Measurements from ENCODE around the gene NYAP2.

Gene NYAP2

DNA sequence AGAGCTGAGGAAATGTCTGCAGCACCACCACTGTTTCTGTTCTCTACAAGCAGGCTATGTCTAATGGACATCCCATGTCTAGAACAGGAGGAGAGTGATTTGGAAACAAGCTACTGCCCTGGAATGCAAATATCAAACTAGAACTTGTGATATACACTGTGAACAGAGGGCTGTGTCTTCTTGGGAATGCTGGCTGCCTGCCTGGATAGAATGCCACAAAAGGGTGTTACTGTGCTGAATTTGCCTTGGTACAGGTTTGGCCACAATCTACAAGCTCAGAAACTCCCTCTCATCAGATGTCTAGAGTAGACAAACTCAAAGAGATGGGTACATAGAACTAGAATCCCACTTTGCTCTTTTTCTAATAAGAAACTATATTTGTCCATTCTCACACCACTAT, 170.5 kb downstream of the NYAP2 start:
- no peak for DNase-seq

DNA sequence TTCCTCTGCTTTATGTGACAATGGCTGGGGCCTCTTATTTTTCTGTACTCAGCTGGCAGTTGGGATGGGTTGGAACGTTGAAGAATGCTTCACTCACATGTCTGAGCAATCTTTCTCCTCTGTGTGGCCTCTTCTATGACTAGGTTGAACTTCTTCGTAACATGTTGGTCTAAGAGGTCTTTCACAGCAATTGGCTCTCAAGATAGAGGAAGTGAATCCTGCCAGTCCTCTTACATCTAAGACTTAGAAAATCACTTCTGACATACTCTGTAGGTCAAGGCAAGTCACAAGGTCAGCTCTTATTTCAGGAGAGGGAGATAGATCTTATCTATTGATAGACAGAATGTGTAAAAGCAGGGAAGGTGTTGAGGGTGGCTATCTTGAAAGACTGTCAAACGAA, 174.1 kb downstream of the NYAP2 start:
- DNase-seq = no peak

DNA sequence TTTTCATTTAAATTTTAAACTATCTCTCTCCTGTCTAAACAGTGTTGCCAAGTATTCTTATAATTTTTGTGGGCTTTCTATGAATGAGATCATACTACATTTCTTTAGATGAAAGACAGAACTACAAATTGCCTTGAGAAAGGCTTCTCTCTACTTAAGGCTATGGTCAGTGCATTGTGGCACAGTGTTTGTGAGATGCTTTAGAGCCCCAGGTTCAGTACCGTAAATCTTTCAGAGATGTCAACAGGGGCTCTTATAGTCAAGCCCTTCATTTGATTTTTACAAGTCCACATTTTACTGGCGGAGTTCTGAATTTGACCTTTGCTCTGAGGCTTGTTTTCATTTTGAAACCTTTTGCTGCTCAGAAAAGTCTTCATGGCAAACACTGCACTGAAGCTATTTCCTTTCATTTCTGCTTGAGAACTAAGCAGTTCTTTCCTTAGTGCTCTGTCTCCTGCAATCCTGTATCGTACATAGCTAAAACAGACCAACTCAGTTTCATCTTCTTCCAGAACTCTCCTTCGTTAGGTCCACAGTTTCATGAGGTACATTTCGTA, 175.2 kb downstream of the NYAP2 start:
- no peak for DNase-seq

DNA sequence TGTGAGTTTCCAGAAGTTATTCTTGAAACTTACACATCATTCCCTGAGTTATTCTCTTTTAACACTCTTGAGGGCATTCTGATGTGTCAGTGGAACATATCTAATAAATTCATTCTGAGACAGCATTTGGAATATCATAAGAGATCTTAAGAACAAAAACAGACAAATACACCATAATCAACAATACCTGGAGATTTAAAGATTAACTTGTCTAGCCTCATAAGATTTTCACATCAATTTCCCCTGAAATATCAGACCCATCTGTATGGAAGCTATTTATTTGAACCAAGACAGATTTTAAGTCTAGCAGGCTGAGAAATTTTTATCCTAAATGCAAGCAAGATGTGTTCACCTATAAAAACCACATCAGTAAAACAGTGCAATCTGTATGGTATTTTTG, 181.6 kb downstream of the NYAP2 start:
- no peak for DNase-seq

DNA sequence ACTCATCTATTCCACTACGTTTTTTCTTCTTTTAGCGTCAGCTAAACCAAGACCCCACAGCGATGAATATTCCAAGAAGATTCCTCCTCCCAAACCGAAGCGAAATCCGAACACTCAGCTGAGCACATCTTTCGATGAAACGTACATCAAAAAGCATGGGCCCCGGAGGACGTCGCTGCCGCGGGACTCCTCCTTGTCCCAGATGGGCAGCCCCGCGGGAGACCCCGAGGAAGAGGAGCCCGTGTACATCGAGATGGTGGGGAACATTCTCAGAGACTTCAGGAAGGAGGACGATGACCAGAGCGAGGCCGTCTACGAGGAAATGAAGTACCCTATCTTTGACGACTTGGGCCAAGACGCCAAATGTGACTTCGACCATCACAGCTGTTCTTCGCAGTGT, 182.4 kb downstream of the NYAP2 start:
- no peak for DNase-seq

DNA sequence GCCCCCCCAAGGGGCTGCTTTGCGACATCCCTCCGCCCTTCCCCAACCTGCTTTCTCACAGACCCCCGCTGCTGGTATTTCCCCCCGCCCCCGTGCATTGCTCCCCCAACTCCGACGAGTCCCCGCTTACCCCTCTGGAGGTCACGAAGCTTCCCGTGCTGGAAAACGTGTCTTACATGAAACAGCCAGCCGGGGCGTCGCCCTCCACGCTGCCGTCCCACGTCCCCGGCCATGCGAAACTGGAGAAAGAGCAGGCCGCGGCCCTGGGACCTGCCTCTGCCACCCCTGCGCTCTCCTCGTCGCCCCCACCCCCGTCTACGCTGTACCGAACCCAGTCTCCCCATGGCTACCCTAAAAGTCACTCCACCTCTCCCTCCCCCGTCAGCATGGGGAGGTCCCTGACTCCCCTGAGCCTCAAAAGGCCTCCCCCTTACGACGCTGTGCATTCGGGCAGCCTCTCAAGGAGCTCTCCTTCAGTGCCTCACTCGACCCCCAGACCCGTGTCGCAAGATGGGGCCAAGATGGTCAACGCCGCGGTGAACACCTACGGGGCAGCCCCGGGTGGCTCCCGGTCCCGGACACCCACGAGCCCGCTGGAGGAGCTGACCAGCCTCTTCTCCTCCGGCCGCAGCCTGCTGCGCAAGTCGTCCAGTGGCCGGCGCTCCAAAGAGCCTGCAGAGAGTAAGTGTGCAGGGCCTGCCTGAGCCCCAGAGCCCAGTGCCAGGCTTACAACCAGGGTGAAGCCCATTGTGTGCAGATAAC, 183.0 kb downstream of the NYAP2 start:
- DNase-seq = no peak

DNA sequence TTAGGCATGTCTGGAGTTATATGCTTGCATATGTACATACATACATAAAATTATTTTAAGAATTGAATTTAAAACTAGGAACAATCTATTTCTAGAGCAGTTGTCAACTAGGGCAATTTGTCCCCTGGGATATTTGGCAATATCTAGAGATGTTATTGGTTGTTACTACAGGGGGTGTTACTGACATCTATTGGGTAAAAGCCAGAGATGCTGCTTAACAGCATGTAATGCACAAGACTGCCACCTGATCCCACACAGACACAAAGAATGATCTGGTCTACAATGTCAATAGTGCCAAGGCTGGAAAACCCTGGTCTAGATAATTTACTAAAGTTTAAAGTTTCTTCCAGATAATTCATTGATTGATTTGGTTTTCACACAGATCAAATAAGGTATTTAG, 185.3 kb downstream of the NYAP2 start:
- DNase-seq = peak; percentile 25

DNA sequence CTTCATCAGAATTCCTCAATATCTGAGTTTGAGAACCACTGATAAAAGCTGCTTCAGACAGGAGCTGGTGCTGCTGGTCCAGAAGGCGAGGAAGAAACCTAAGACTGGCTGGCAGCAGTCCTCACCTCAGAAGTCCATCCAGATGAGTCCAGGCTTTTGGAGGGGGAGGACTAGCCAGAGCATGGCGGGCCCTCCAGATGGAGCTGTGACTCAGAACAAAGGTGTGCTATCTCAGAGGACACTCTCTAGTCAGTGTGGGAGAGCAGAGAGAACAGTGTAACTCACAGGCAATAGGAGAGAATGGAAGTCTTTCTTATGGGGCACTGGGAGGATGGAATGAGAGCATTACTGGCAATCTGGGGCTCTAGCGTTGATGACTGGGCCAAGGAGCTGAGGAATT, 191.4 kb downstream of the NYAP2 start:
- DNase-seq = no peak

DNA sequence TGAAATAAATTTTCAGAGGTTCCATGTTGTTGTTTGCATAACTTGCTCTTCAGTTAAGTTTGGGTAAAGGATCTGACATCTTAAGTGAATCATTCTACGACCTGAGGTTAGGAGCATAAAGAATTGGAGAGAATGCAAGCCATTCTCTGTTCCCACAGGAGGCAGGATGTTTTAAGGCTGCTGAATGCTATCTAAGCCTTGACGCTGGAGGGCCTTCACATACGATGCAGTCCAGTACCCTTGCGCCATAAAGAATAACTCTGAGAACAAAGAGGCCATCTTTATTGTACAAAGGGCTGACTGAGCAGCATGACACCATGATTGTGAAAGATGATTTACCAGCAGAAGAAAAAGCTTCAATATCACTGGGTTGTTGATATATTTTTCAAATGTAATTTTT, 198.4 kb downstream of the NYAP2 start:
- no peak for DNase-seq

DNA sequence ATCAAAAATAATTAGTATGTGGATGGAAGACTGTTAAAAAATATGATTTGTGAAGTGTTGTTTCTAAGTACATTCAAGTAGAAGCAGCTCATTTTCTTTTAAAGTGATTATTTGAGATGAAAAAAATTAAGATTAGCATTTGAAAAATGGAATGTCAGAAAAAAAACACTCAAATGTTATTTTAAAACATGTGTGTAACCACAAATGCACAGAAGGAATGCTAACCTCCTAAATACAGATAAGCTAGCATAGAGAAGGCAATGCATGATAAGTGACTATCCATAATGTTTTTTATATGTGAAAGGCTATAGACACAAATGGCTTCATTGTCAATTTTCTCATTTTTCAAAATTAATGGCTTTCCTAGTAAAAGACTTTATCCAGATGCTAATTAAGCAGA, 198.9 kb downstream of the NYAP2 start:
- no peak for DNase-seq

DNA sequence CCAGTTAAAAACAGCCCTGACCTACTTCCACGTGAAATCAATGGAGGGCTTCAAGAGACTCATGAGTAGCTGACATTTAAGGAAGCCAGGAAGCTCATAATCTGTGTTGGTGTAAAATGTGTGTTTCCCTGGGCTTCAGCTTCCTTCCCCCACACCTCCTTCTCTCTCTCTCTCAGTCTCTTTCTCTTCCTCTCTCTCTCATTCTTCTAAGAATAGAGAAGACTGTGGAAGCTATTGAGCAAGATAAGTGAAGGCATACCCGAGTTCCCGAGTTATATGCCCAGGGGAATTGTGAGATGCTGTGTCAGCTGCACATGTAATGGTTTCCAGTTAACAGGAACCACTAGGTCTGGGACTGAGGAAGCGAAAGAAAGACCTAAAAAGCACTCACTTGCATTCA, 199.4 kb downstream of the NYAP2 start:
- DNase-seq = no peak

DNA sequence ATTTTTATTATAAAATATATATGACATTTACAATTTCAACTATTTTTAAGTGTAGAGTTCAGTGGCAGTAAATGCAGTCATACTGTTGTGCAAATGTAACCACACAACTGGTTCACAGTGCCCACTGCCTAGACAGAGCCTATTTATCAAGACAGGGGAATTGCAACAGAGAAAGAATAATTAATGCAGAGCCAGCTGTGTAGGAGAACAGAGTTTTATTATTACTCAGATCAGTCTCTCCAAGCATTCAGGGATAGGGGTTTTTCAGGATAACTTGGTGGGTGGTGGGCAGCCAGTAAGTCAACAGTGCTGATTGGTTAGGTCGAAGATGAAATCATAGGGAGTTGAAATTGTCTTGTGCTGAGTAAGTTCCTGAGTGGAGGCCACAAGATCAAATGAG, 200.3 kb downstream of the NYAP2 start:
- no peak for DNase-seq

DNA sequence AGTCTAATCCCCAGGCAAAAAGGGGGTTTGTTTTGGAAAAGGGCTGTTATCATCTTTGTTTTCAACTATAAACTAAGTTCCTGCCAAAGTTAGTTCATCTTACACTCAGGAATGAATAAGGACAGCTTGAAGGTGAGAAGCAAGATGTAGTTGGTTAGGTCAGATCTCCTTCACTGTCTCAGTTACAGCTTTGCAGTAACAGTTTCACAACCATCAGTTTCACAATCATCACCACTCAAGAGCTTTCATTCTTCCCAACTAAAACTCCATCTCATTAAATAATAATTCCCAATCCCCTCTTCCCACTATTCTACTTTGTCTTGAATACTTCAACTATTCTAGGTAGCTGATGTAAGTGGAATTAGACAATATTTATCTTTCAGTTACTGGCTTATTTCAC, 200.9 kb downstream of the NYAP2 start:
- no peak for DNase-seq

DNA sequence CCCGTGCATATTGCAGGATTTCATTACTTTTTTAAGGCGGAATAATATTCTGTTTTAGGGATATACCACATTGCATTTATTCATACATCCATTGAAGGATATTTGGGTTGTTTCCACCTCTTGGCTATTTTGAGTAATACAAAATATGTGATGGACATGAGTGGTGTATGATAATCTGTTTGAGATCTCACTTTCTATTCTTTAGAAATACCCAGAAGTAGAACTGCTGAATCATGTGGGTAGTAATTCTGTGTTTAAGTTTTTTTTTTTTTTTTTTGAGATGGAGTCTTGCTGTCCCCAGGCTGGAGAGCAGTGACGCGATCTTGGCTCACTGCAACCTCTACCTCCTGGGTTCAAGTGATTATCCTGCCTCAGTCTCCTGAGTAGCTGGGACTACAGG, 201.4 kb downstream of the NYAP2 start:
- no peak for DNase-seq

DNA sequence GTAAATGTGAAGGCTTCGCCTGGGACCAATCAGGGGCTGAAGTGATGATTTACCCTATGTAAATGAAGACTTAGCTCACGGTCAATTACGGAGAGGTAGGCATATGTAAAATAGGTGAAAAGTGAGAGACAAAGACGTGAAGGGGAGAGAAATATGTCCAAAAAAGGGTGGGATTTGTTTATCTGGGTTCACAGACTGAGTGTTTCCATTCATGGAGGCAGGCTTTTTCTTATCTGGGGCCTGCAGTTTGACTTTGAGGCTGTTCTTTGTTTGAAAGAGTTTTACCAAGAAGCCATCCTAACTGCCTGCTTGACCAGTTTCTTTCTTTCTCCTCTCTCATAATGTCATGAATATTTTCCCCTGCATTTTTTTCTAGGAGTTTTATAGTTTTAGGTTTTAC, 202.7 kb downstream of the NYAP2 start:
- DNase-seq = no peak

DNA sequence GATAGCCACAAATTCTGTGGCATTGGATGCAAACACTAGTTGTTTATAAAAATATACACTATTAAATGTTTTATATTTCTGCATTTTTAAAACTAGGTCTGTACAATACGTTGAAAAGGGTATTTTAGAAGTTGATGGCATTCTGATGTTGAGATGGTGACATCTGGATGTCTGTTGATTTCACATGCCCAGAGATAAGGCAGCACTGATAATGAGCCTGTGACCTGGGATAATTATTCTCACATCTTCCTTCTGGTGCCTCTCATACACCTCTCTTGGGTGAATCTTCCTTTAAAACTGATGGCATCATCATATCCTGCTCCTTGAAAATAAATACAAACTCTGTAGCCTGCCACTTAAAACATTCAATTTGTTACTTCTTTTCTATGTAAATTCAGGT, 208.6 kb downstream of the NYAP2 start:
- no peak for DNase-seq

DNA sequence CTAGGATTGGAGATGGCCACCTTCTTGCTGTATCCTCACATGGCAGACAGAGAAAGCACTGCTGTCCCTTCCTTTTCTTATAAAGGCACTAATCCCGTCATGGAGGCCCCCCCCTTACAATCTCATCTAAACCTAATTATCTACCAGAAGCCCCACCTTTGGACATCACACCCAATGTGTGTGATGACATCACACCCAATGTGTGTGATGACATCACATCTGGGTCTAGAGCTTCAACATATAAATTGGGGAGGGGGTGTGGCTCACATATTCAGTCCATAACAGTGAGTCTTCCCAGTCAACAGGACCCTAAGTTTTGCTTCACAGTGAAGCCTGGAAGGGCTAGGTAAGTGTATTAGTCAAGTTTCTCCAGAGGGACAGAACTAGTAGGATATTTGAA, 213.1 kb downstream of the NYAP2 start:
- no peak for DNase-seq

DNA sequence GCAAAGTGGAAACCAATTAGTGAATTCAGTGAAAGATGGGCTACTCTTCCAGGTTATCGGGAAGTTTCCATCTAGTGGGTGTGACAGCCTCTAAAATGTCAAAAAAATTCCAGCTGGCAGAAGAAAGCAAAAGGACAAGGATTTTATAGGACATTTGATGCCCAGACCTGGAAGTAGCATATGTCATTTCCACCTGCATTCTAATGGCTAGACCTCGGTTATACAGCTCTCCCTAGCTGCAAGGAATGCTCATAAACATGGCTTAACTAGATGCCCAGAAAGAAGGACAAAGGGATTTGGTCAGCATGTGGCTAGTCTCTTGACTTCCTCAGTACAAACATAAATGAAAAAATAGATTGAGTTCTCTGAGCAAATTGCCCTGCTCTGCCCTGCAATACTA, 215.4 kb downstream of the NYAP2 start:
- no peak for DNase-seq

DNA sequence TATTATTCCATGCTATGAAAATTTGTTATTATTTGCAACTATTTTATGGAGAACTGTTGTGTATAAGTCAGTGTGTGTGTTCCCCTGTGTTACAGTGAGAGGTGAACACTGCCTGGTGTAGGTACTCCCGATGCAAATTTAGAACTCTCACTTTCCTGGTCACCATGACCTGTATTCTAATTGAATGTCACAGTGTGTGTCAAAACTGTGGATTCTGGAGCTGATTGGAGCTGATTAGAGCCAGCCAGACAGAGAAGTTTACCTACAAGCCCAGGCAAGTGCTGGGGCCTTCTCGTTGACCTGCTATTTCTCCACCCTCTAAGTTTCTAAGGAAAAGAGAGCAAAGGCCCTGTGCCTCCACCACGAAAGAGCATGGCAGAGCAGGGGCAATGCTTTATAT, 216.0 kb downstream of the NYAP2 start:
- DNase-seq = no peak

DNA sequence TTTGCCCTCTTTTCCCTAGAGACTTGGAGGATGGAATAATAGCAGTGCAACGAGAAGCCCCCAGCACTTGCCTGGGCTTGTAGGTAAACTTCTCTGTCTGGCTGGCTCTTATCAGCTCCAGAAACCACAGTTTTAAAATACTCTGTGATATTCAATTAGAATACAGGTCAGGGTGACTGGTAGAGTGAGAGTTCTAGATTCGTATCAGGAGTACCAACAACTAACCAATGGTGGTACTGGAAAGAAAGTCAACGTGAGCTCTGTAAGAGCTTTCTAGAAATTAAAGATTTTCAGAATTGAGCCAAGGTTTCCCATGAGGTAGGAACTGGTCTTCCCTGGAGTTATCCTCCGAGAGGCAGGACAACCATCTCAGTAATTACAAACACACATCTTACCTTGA, 216.9 kb downstream of the NYAP2 start:
- no peak for DNase-seq

DNA sequence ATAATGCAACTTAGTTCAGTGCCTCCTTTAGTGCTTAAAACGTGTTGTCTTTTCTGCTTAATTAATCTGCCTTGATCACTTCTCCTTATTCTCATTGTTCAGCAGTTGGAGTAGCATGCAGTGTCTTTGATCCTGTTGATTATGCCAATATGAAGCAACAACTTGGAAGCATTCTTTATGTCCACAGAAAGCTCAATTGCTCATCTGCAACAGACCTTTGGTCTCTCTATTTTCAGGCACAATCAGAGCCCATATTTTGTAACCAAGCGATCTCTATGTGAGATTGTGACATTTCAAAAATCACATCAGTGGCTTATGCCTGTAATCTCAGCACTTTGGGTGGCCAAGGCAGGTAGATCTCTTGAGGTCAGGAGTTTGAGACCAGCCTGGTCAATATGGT, 217.3 kb downstream of the NYAP2 start:
- DNase-seq = no peak

DNA sequence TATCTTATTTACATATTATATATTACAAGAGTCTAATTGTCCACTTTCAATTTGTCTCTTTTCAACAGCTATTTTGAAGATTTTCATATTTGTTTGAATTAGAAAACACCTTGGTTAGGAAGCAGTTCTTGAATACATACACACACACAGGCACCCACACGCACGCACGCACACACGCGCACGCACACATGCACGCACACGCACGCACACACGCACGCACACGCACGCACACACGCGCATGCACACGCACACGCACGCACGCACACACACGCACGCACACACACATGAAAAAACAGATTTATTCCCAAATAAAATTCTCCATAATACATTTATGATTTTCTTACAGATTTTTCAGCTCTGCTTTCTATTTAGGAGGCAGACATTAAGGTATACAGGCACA, 220.7 kb downstream of the NYAP2 start:
- no peak for DNase-seq

DNA sequence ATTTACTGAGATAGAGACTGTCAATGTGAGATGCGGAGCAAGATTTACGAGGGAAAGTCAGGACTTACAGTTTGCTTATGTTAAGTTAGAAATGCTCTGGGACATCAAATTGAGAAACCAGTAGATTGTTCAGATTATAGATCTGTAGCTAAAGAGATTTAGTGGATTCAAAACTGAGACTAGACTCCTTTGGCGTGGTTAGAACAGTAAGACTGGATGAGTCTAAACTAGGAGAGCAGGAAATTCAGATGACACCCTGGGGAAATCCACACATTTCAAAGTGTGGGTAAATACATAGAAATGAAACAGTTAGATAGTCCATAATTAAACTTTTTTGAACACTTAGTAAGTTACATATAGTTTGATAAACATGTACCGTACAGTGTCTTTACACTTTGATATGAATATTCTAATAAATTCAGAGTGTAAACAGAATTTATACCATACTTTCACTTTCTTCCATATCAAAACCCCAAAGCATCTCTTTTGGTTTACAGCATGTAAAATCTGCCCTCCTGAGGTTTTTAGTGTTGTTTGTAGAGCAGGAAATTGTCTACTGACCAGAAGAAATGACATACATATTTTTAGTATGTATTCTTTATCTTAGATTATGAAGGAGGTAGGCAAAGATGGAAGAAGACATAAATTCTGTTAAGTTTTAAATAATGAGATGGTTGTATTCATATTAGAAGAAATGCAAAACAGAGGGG, 231.5 kb downstream of the NYAP2 start:
- no peak for DNase-seq

DNA sequence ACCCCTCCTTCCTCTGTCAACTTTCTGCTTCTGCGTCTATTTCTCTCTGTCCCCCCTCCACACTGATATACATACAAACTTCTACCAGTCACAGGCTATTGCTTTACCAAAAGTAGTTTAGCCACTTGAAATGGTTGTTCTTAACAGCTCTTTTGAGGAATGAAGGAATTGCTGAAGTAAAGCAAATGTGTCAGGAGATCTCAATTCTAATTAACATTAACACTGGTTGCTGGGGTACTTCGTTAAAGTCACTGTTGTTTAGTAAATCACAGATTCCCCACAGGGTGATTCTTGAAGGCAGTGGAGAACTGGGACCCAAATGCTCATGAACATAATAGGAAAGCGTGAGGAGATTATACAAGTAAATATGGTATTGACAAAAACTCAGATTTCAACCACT, 232.8 kb downstream of the NYAP2 start:
- no peak for DNase-seq

DNA sequence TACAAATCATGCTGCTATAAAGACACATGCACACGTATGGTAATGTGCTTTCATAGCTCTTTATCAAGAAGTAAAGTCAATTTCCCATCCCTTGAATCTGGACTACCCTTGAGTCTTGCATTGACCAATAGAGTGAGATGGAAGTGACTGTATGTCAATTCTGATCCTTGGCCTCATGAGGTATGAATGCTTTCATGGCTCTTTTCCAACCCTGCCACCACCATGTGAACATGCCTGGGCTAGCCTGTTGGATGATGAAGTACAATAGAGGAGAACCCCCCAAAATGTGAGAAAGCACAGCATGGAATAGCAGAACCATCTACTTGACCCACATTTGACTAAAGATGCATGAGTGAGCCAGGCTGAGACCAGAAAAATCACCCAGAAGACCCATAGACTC, 237.0 kb downstream of the NYAP2 start:
- no peak for DNase-seq
